HG03108 (cell line): Measurements from ENCODE around the gene CD55.

Source experiments
- ATAC-seq: cut with Tn5 transposase; IDR thresholded peaks from one replicate; pipeline ENCODE4 v1.9.1; 2021; ENCODE audit warnings: moderate library complexity; ENCODE audit not compliant: unreplicated experiment

The CD55 gene

GRCh38 chr1:207355513-207356295, 34.2 kb downstream of the CD55 start:
- ATAC-seq, result no peak

GRCh38 chr1:207361029-207361428, 39.6 kb downstream of the CD55 start:
- ATAC-seq, result no peak

DNA sequence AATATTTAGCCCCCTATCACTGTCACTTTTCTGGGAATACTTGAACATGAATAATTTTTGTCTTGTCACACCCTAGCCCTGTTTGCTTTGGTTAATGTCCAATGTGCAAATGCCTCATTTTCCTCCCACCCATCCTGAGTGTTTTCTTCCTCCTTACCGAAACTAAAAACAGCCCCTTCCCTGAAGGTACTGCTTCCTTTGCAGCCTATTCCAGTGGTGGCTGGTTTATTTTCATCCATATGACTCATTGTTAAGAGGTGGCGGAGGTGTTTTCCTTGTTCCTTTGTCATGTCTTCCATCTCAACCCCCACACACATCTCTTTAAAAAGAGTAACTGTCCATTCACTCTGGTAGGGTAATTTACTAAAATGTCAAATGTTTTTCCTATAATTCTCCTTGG, 40.4 kb downstream of the CD55 start:
- no peak for ATAC-seq

GRCh38 chr1:207362962-207363860, 41.7 kb downstream of the CD55 start:
- ATAC-seq, result no peak

- ATAC-seq, result no peak
Measured at GRCh38 chr1:207363871-207364270, 42.4 kb downstream of the CD55 start.

DNA sequence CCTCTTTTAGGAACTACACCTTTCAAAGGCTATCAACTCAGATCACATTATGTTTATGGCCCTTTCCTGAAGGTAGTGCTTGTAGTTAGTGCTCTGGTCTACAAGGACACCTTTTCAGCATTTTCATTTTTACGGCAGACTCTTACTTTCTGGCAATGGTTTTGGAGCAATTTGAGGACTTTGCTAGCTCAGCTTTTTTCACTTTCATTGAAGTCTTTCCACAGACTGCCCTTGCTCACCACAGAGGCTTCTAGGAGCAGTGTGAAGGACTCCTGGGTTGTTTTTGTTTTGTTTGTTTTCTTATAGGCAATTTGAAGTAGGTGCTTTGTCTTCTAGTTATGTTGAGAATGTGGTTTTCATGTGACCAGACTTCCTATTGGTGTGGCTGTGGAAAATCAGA, 43.1 kb downstream of the CD55 start:
- no peak for ATAC-seq

- ATAC-seq, result no peak
Measured at GRCh38 chr1:207365063-207365462, 43.6 kb downstream of the CD55 start.

DNA sequence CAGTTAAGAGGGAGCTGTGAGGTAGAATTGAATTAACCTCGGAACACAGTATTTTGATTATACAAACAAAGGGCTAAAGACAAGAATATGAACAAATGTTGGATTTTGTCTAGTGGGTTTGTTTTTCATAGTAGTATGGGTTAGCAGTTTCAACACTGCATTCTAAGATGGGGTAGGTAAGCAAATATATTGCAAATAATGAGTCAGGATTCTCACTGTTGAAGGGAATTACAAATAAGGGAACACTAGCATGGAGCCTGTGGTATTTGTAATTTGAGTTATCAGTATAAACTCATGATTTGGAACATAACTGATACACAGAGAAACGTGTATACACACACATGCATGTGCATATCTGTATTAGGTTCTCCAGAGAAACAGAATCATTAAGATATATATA, 44.5 kb downstream of the CD55 start:
- ATAC-seq, result no peak

DNA sequence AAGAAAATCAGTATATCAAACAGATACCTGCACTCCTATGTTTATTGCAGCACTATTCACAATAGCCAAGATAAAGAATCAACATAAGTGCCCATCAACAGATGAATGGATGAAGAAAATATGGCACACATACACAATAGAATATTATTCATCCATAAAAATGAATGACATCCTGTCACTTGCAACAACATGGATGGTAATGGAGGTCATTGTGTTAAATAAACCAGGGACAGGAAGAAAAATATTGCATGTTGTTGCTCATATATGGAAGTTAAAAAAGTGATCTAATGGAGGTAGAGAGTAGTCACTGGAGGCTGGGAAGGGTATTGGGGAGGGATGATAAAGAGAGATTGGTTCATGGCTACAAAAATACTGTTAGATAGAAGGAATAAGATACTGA, 67.2 kb downstream of the CD55 start:
- no peak for ATAC-seq

DNA sequence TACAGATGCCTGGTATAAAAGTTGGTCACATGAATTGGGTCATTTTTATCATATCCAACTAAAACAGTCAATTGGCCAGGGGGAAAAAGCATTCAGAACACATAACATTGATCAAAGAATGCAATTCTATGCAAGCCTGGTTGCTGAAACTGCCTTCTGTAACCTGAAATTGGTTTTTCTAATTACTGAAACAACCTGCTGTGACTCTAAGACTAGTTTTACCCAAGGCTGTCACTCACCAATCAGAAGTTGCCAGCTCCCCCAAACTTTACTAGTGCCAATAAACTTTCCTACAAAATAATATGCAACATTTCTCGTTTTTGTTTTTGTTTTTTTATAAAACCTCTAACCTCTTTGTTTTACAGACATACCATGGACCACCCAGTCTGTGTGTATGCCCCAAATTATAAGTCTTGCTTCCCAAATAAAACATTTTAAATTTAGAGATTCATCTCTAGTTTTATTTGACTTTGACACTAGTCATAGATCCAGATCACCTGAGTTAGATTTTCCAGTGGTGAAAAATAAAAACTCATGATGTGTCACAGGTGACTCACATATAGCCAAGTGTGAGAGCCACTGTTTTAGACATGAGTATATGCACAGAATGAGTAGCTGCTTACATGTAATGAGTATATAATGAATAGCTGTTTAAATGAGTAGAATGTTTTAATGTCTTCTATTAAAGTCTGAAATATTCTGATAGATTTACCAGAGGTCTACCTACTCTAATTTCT, 68.4 kb downstream of the CD55 start:
- ATAC-seq, result no peak

DNA sequence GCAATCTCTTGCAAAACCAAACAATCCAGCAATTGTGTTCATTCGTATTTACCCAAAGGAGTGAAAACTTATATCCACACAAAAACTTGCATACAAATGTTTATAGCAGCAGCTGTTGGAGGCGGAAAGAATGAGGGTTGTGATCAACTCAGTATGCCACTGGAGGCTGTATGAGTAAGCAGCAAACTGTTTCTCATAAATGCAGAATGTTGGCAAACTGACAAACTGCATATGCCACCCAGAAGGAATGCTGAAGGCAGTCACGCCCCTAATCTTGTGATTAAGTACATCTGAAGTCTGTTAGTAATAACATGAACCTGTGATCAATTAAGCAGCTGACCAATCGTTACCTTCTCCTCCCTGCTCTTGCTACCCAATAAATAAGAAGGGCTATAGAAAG, 72.1 kb downstream of the CD55 start:
- no peak for ATAC-seq

DNA sequence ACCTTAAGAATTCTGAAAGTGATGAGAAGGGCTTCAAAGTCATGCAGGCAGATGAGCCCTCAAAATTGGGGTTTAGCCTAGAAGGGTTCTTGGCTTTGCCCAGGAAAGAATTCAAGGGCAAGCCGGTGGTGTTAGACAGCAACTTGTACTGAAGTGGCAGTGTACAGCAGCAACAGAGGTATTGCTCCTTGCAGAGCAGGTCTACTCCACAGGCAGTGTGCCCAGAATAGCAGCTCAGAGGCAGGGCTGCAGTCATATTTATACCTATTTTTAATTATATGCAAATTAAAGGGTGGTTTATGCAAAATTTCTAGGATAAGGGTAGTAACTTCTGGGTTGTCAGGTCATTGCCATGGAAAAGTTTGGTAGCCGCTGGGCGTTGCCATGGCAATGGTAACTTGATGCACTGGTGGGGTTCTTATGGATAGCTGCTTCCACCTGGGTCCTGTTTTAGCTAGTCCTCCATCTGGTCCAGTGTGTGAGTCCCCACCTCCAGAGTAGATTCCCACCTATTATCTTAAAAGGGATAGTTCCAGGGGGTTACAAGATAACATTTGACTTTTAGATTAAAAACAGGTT, 74.8 kb downstream of the CD55 start:
- no peak for ATAC-seq

- ATAC-seq, result no peak
Measured at GRCh38 chr1:207397525-207397926, 76.0 kb downstream of the CD55 start.

DNA sequence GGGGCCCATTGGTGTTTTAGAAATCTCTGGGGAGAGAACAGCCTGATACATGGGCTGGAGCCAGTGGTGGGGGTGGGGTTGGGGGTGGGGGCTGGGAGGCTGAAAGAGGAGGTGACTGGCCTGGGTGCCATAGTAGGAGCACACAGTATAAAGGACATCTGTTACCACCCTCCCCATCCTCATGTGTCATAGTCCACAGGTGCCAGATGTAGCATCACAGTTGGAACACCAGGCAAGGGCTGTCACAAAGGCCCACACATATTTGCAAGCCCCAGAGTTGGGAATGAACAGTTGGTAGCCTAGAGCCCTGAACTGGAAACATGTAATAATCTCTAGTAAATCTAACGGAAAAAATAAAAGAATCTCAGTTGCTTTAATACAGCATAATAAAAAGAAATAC, 77.5 kb downstream of the CD55 start:
- no peak for ATAC-seq

DNA sequence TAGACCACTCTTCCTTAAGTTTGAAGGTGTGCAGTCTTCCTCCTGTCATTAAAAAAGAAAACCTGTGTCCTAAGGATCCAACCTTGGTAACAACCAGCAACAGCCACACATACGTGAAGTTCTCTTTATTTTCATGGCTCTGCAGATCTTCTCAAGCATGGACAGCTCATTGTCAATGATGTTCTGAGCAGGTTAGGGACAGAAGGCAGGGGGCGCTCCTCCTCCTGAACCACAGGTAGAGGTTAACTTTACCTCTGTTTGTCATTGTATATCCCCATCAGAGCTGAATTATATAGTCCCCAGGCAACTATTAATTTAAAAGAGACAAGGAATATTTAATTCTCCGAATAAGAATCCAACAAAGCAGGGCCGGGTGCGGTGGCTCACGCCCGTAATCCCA, 80.1 kb downstream of the CD55 start:
- ATAC-seq, result no peak

DNA sequence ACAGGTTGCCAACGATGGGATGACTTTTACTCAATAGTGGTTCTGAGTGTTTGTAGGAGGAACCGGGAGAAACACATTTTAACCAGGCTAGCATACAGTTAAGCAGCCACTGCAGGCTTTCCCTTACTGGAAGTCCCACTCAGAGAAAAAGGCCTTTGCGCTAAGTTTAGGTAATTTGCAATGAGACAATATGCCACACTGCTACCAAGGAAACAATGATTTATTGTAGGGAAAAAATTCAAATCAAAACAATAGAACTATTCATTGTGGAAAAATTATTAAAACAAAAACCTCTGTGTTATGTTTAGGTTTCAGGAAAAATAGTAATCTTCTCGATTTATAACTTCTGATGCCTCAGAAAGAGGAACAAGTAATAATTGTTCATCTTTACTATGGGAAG, 81.3 kb downstream of the CD55 start:
- ATAC-seq, result no peak

- ATAC-seq, result no peak
Measured at GRCh38 chr1:207404849-207405525, 83.5 kb downstream of the CD55 start.

- ATAC-seq, result no peak
Measured at GRCh38 chr1:207405814-207406213, 84.3 kb downstream of the CD55 start.

DNA sequence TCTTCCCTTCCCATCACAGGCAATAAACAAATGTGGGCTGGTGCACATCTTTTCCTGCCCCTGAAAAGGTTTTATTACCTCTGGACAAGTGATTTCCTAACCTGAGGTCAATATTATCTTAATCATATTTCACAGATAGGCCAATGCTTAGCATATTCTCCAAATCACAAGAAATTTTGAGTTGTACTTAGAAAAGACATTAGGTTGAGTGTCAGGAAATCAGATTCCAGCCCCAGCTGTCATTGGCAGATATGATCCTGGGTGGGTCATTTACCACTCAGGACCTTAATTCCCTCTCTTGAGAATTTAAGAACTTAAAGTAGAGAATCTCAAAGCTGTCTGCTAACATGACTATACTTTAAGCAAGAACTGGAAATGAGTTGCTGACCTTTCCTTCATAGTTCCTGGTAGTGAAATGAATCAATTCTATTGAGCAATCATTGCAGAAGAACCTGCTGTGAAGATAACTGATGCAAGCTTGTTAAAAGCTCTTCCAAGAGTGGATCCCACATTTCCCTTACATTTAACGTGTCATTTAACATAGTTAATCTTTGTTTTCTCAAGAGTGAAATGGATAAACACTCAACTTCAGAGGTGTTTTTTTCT, 86.3 kb downstream of the CD55 start:
- no peak for ATAC-seq
